ENCODE data around the gene C2CD2. TPM values are rescaled to one million over a fixed set of nuclear protein-coding genes. Genes with fewer than 3 reads are reported as not detected.
A peak's percentile ranks its signal among the peaks of the same experiment; 100 is the strongest.

C2CD2 gene
- total RNA-seq, 3 donors from 2014 or later: 9.4 to 29.1 (median 17.8) TPM

GRCh38 chr21:41879190-41879998 lies 74.4 kb downstream of the C2CD2 start, which contains the start of gene PRDM15:
Gene PRDM15, minus strand, starts transcription at chr21:41879344. Its CDS starts 18,981 bp downstream, at chr21:41860363.
- Histone ChIP-seq H3K4me1 (ENCODE audit: low read depth) (peaks cover 8% of the 10 kb centered on the region), H3K9me3 (no peaks in the 10 kb centered on the region), H3K4me3 (peak within 1 kb of the TSS; percentile 50), H3K36me3 (ENCODE audit: low read depth) (no peaks in the 10 kb centered on the region)
- intact Hi-C loops (cut with DNase I, micrococcal nuclease): no loop called here
- DNase-seq: peak; percentile 84 to 88 (median 87)
- ATAC-seq: peak; percentile 78
- no peak for TF ChIP-seq CTCF (IDR thresholded peaks at IDR 0.05)

GRCh38 chr21:41878831-41879189 lies 75.0 kb downstream of the C2CD2 start:
- Histone ChIP-seq H3K4me1 (ENCODE audit: low read depth) (peaks cover 8% of the 10 kb centered on the region), H3K9me3 (no peaks in the 10 kb centered on the region), H3K4me3 (peak overlapping the region; percentile 50), H3K36me3 (ENCODE audit: low read depth) (no peaks in the 10 kb centered on the region)
- intact Hi-C loops (cut with DNase I, micrococcal nuclease): no loop called here
- TF ChIP-seq CTCF (IDR thresholded peaks at IDR 0.05): no peak
- DNase-seq (peak; percentile 83 to 89 (median 86)), ATAC-seq (peak; percentile 84)

- ATAC-seq: peak; percentile 52
- intact Hi-C loops (cut with DNase I, micrococcal nuclease): no loop called here
Observed at GRCh38 chr21:41877901-41878830, 75.7 kb downstream of the C2CD2 start.

GRCh38 chr21:41876928-41877652 lies 76.7 kb downstream of the C2CD2 start:
- no peak for ATAC-seq
- H3K36me3 ChIP-seq (ENCODE audit: low read depth): no peaks in the 10 kb centered on the region
- H3K4me3 ChIP-seq: no peak overlapping the region
- peaks cover 8% of the 10 kb centered on the region for H3K4me1 ChIP-seq (ENCODE audit: low read depth)
- H3K9me3 ChIP-seq: no peaks in the 10 kb centered on the region
- no peak for TF ChIP-seq CTCF (IDR thresholded peaks at IDR 0.05)
- DNase-seq: no peak
- intact Hi-C loops (cut with DNase I, micrococcal nuclease): no loop called here

More at GRCh38 chr21:41877901-41878830, 75.7 kb downstream of the C2CD2 start:
- peak overlapping the region; percentile 40 for H3K4me3 ChIP-seq
- peaks cover 8% of the 10 kb centered on the region for H3K4me1 ChIP-seq (ENCODE audit: low read depth)
- peak; percentile 40 to 70 (median 70) for DNase-seq
- no peaks in the 10 kb centered on the region for H3K36me3 ChIP-seq (ENCODE audit: low read depth)
- H3K9me3 ChIP-seq: no peaks in the 10 kb centered on the region
- TF ChIP-seq CTCF (IDR thresholded peaks at IDR 0.05): no peak

GRCh38 chr21:41876396-41876795 lies 77.4 kb downstream of the C2CD2 start:
- intact Hi-C loops (cut with DNase I, micrococcal nuclease): no loop called here
- peaks cover 8% of the 10 kb centered on the region for H3K4me1 ChIP-seq (ENCODE audit: low read depth)

More at GRCh38 chr21:41876396-41876795, 77.4 kb downstream of the C2CD2 start:
- DNase-seq (no peak), ATAC-seq (no peak)
- no peak overlapping the region for H3K4me3 ChIP-seq
- no peaks in the 10 kb centered on the region for H3K36me3 ChIP-seq (ENCODE audit: low read depth)
- no peaks in the 10 kb centered on the region for H3K9me3 ChIP-seq
- TF ChIP-seq CTCF (IDR thresholded peaks at IDR 0.05): no peak

Measured in mucosa of descending colon (tissue), 3 donors.